Stimulated activated CD4-positive, alpha-beta T cell treated with anti-CD3 and anti-CD28 coated beads, Interleukin-1b, Interleukin-23, amount 100 ng/mL, for 24 hours (primary cell): Measurements from ENCODE around the gene TMEM219.
A peak's percentile ranks its signal among the peaks of the same experiment; 100 is the strongest.
"Not testable (repeated sequence)": the region's sequence is repeated elsewhere in the genome, so short reads cannot be mapped to it uniquely, and the experiment has no call there.

Experiments used
- DNase-seq, 4 experiments: peaks; one replicate each; pipeline ENCODE4 v3.0.0-alpha.2; 2020; ENCODE audit warnings: low read depth in 4 of 4, low spot score in 1 of 4

The TMEM219 gene, protein sequence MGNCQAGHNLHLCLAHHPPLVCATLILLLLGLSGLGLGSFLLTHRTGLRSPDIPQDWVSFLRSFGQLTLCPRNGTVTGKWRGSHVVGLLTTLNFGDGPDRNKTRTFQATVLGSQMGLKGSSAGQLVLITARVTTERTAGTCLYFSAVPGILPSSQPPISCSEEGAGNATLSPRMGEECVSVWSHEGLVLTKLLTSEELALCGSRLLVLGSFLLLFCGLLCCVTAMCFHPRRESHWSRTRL

DNA sequence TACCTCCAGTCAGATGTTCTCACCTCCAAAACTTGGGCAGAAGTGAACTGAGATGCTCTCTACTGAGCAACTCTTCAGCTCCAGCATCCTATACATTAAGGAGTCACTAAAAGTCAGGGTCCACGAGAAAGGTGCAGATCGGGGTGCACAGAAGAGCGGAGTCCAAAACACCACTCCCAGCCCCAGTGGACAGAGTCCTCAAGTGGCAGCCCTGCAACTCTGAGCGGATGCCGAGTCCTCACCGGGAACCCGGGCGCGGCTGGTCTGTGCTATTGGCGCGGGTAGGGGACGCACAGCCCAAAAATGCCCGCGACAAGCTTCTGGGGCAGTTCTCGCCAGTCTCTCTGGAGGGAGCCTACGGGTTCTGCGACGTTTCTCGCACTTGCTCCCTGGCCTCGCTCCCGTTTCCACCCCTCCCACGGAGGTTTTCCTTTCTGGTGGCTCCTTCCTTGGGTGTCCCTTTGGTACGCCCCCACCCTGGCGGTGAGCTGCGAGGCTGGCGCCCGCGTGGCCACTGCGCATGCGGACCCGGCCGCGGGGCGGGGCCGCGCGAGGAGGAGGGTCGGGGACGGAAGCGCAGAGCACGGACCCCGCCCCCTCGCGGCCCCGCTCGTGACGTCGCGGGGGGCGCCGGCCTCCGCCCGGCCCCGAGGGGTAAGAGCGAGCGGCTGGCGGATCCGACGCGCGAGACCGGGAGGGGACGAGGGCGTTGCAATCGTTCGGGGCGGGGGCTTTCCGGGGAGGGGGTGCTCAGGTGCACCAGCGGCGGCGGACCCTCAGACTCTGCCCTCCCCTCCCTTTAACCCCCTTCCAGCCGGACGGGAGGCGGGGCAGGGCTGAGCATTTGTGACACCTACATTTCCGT lies at the start of gene TMEM219:
TSS of gene TMEM219 (plus strand) at position 601 of the 865 bp plus-strand sequence. CDS start 1,065 bp downstream, outside the sequence.
- DNase-seq = peak; percentile 79 to 91 (median 88)

DNA sequence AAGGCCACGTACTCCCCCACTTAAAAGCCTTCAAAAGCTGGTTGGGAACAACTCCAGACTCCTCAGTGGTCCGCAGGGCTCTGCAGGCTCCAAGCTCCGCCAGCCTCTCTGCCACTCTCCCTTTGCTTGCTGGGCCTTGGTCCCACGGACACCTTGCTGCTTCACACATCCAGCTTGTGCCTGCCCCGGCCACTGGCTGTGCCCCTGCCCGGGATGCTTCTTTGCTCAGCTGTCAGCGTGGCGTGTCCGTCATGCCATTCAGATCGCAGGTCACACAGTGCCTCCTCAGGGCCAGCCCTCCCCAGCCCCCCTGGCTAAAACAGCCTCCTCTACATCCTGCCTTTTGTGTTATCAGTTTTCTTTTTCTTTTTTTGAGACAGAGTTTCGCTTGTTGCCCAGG lies 49.8 kb upstream of the TMEM219 start:
- DNase-seq = no peak

DNA sequence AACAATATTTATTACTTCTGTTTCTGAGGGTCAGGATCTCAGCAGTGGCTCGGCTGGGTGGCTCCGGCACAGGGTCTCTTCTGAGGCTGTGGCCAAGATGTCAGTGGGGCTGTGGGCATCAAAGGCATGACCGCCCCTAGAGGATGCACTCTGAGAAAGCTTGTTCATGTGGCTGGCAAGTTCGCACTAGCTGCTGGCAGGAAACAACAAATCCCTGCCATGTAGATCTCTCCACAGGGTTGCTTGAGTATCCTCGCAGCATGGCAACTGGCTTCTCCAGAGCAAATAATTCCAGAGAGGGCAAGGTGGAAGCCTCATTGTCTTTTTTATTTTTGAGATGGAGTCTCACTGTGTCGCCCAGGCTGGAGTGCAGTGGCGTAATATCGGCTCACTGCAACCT lies 48.4 kb upstream of the TMEM219 start:
- no peak for DNase-seq

DNA sequence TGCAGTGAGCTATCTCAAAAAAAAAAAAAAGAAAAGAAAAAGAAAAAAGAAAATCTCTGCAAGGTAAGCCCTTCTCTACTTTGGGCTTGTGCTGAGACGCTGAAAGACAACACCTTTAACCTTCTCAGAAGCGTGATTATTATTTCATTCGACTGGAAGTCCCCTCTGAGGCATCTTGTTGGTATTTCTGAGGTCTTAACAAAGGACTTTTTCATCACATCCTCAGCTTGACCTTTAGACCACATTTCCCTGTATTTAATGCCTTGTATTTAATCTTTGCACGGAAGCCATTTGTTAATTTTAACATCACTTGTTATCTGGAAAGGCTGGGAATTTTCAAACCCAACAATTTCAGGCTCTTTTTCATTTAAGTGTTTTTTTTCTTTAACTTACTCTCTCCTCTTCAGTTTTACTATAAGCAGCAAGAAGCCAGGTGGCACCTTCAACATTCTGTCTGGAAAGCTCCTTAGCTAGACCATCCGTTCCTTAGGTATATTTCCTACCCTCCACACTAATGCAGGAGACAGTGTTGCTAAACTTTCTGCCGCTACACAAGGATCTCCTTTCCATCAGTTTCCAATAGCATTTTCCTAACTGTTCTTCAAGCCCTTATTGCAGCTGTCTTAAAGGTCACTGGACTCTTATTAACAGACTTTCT lies 46.2 kb upstream of the TMEM219 start:
- DNase-seq = no peak

DNA sequence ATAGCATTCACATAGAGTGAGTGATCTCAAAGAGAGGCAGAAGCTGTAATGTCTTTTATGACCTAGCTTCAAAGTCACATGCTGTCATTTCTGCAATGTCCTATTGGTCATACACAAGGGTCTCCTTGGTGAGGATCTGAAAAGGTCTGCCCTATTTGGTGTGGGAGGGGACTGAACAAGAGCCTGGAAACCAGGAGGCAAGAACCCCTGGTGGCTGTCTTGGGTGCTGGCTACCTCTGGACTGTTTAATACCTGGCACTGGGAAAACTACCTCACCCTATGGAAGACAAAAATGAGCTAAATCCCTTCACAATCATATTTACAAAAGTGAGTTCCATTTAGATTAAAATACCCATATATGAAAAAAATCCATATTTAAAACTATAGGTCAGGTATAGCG lies 44.9 kb upstream of the TMEM219 start:
- DNase-seq = no peak

DNA sequence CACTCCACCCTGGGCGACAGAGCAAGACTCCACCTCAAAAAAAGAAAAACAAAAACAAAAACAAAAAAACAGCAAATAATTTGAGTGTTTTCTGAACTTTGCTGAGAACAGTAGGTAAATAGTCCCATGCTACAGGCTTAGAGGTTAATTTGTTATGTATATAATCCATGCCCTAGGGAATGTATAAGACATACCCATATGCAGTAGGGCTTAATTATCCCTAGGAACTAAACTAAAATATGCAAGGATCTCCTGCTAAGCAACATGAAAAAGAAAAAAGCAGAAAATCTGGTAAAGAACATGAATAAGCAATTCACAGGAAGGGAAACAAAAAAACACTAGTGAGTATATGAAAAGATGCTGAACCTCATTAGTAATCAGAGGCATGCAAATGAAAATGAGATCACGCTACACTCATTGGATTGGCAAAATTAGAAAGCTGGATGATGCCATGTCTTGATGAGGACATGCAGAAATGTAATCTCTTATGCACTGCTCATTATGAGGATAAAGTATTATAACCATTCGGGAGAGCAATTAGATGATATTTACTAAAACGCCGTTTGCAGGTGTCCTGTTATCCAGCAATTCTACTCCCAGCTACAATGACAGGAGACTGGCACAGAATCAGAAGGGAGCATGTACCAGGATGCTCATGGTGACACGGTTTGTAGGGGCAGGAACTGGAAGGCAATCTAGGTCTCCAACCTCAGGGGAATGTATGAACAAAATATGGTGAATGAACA lies 41.4 kb upstream of the TMEM219 start:
- no peak for DNase-seq

DNA sequence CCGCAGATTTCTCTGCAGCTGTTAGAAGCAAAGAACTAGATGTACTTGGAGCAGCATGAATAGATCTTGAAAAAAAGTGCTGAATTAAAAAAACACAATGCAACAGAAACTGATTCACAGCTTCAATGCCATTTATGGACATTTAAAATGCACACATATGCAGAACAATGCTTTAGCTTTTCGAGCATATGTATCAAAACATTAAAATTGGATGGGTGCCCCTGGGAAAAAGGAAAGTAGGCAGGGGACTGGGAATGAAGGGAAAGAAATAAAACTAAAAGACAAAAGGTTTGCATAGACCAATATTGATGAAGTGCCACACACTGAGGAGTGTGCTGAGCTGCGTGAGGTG lies 40.9 kb upstream of the TMEM219 start:
- no peak for DNase-seq

DNA sequence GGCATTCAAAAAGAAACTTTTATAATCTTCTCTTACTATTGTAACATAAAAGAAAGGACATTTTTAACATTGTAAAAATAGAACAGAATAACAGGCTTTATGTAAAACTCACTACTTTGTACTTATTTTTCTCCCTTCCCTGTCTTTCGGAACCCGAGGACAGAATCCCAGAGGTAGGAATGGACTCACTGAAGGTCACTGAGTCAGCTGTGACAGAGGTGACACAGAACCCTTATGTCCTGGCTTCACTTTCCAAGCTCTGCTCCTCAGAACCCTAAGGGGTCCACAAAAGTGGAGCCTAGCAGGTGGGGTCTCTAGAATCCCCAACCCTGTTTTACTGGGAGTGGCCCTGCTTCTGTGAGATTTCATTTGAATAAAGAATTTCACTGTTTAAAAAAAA lies 39.6 kb upstream of the TMEM219 start:
- DNase-seq = no peak

DNA sequence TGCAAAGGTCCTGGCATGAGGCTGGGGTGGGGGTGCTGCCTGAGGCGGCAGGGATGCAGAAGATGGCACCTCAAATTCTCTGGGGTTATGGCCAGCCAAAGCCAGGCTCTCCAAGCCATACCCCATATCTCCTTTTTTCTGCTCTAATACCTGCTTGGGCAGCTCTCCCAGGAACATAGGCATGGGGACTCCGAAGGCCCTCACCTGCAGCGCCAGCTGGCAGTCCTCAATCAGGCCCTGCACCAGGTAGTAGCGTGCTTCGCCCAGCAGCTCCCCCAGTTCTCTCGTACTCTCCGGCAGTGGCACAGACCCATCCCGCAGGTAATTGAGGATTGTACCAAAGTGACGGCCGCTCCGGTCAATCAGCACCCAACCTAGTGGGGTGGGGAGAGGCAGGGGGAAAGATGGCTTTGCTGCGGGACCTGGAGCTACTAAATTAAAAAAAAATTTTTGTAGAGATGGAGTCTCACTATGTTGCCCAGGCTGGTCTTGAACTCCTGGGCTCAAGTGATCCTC lies 38.8 kb upstream of the TMEM219 start:
- no peak for DNase-seq

DNA sequence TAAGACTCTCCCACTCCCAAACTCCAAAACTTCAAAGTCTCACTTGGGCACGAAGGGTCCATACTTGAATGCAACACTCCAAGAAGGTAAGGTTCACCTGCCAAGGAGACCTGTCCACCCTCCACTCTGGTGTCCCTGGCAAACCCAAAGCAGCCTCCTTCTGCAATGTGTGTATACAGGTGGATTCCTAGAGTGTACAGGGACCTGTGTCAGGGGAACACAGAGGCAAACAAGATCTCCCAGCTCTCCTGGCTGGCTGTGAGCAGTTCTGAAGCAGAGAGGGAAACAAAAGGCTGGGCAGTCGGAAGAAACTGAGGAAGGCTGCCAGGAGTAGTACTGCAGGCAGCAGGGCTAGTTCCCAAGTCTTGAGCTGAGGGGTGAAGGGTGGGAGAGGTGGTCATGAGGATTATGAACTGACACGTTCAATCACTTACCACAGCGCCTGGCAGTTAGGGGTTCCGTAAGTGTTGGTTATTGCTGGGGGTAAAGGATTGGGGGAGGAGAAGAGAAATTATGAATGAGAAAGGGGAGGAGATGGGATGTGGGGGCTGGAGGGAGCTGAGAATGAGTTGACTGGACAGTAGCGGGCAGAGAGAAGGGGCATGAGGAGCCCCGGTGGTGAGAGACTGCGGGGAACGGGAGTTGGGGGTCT lies 36.6 kb upstream of the TMEM219 start:
- DNase-seq = no peak

DNA sequence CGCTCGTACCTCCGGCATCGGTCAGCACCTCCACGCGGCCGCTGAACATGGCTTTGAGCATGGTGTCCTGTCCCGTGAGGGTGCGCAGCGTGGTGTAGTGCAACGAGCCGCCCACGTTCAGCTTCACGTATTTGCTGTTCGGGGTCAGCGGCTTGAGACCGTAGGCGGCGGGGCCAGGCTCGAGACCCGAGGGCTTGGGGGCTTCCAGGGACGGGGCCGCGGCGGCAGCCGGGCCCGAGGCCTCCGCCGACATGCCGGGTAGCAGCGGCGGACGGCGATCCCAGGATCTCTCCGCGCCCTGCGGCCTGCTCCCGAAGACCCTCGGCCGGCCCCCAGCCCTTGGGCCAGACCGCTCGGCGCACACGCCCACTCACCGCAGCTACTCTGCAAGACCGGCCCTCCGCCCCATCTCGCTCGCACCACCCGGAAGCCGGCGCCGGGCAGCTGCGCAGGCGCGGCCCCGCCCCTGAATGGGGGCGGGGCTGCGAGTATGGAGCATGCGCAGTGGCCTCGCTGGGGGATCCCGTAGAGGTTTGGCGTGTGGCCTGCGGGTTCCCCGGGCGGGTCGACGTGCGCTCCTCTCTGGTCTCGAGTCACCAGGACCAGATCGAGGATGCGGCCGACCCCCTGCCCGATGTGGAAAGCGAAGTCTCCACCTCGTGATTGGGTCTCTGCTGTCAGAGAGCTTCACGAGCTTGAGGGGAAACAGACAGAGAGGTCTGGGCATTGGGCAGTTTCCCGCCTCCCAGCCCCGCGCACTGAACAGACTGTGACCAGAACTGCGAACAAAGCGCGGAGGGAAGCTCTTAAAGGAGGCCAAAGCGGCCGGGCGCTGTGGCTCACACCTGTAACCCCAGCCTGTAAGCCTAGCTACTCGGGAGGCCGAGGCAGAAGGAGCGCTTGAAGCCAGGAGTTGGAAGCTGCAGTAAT lies 35.8 kb upstream of the TMEM219 start, which contains the start of gene KCTD13:
TSS of gene KCTD13 (minus strand) at position 446 of the 930 bp plus-strand sequence. CDS start at position 253, 193 bp downstream.
- peak; percentile 71 to 84 (median 78) for DNase-seq

DNA sequence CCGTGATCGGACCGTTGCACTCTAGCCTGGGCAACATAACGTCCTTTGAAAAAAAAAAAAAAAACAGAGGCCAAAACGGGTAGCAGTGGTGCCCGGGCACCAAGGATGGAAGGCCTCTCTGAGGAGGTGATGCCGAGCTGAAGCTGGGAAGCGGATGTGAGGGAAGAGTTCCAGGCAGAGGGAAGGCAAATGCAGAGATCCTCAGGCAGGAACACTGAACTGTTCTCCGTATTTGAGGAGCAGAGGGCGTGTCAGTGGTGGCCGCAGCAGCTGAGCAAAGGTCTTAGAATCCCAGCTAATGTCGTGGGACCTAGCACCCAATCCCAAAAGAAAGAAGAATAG lies 35.2 kb upstream of the TMEM219 start:
- no peak for DNase-seq

DNA sequence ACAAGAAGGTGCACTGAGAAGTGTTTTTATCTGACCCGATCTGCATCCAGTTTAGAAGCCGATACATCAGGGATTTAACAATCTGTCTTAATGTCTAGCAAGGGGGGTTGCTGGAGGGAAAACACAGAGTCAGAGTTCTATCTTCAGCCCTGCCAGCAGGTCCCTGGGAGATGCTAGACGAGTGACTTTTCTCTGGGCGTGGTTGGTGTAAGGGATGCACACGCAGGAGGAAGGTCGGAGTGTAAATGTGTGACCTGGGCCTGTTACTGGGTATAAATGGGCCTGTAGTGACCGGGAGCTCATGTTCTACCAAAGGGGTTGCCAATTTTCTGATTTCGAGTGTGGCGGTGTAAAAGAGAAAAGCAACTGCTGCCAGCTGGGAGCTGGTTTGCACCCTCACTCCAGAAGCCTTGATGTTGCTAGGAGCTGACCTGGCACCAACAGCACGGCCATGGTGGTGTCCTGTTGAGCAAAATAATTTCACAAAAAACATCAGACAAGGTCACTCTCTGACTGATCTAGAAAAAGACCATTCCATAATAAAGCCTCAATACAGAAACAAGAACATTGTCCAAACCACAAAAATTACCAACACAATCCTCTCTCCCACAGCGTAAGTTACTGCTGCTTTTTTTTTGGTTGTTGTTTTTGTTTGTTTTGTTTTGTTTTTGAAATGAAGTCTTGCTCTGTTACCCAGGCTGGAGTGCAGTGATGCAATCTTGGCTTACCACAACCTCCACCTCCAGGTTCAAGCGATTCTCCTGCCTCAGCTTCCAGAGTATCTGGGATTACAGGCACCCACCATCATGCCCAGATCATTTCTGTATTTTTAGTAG lies 34.6 kb upstream of the TMEM219 start:
- no peak for DNase-seq

DNA sequence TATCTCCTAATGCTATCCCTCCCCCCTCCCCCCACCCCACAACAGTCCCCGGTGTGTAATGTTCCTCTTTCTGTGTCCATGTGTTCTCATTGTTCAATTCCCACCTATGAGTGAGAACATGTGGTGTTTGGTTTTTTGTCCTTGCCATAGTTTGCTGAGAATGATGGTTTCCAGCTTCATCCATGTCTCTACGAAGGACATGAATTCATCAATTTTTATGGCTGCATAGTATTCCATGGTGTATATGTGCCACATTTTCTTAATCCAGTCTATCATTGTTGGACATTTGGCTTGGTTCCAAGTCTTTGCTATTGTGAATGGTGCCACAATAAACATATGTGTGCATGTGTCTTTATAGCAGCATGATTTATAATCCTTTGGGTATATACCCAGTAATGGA lies 30.1 kb upstream of the TMEM219 start:
- DNase-seq = not testable (repeated sequence)

DNA sequence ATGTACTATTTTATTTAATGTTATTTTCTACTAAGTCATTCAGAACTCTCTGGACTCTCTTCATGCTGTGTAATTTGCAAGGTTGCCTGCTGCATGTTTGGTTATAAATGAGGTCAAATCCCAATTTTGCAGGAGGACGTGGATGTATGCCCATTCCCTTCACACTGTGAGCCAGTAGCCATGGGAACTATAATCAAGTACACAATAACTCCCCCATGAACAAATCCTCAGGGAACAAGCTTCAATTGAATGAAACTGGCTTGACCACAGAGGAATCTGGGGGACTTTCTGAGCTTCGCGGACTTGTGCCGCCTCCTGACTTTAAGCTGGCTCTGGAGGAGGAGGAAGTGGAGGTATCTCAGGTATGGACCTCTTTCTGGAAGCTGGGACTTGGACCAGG lies 21.2 kb upstream of the TMEM219 start:
- no peak for DNase-seq

DNA sequence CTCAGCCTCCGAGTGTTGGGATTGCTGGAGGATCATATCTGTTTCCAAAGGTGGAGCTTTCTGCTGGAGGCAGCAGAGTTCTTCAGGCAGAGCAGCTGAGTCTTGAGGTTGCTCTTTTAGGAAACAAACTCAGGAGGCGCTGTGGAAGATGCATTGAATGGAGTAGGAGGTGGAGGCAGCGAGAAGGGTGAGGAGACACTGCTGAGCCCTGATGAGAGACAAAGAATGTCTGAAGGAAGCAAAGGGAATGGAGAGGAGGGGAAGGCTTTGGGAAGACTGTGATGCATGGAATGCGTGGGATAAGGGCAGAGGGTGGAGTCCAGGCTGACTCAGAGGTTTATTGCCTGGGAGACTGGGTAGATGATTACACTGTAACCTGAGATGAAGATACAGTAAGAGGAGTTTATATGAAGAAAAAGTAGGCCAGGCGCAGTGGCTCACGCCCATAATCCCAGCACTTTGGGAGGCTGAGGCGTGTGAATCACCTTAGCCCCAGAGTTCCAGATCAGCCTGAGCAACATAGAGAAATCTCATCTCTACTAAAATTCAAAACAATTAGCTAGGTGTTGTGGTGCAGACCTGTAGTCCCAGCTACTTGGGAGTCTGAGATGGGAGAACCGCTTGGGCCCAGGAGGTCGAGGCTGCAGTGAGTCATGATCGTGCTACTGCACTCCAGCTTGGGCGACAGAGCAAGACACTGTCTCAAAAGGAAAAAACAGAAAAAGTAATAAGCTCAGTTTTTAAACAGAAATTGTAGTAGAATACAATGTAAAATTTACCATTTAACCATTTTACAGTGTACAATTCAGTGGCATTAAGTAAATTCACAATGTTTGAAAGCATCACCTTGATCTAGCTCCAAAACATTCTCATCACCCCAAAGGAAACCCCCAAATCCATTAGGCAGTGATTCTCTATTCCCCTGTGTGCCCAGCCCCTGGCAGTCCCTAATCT lies 17.8 kb upstream of the TMEM219 start:
- no peak for DNase-seq

DNA sequence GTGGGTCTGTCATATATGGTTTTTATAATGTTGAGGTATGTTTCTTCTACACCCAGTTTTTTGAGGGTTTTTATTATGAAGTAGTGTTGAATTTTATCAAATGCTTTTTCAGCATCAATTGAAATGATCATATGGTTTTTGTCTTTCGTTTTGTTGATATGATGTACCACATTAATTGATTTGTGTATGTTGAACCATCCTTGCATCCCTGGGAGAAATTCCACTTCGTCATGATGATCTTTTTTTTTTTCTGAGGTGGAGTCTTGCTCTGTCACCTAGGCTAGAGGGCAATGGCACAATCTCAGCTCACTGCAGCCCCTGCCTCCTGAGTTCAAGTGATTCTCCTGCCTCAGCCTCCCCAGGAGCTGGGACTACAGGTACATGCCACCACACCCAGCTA lies 14.0 kb upstream of the TMEM219 start:
- no peak for DNase-seq
